DND-41 (cell line): Measurements from ENCODE around the gene FBXW11.

ENCODE experiments used
- CTCF ChIP-seq: IDR thresholded peaks from 2 replicates; pipeline ENCODE4 v1.5.1; 2012; ENCODE audit warnings: borderline replicate concordance, low read length, moderate library complexity, mild to moderate bottlenecking; ENCODE audit not compliant: poor library complexity, severe bottlenecking; ENCODE audit errors: extremely low read depth
- EZH2 ChIP-seq: IDR thresholded peaks from 3 replicates; pipeline ENCODE4 v1.6.1; 2012; ENCODE audit warnings: borderline replicate concordance, low read depth, mild to moderate bottlenecking, moderate library complexity, low read length, inconsistent platforms; ENCODE audit not compliant: severe bottlenecking

DNA sequence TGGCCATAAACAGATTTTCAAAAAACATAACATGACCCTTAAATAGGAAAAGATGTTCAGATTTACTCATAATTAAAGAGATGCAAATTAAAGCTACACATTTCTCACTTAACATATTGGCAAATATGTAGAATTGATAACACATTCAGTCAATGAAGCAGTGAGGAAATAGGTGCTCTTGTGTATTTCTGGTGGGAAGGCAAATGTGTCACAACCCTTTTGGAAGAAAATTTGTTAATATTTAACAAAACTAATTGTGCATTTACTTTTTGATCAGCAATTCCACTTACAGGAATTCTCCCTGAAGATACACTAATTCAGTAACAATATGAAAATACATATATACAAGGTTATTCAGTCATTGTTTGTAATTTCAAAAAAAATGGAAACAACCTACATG is 68.1 kb downstream of the FBXW11 start:
- TF ChIP-seq CTCF (no peak), EZH2 (no peak)
